H1 (cell line): ENCODE results near the gene ADSS2. TPM values are rescaled to one million over a fixed set of nuclear protein-coding genes. Genes with fewer than 3 reads are reported as not detected.

Source experiments
- CTCF ChIA-PET: fragments of 300-600 bp; sonication (Branson Sonifier 250); formaldehyde crosslinking; loops from one replicate; lab custom pipeline; 2021; ENCODE audit not compliant: partially characterized antibody; lab: Charles Lee
- POLR2A ChIA-PET: fragments of 300-600 bp; sonication (Branson Sonifier 250); formaldehyde crosslinking; loops from one replicate; lab custom pipeline; 2021; ENCODE audit warnings: inconsistent platforms; ENCODE audit not compliant: partially characterized antibody; lab: Charles Lee
- DNase-seq, 2 experiments: peaks; one replicate each; pipeline versions ENCODE4 v3.0.0 to v3.0.0-alpha.2; 2010 to 2022; ENCODE audit warnings: low spot score in 2 of 2, low read depth in 1 of 2, mixed read lengths in 1 of 2
- FAIRE-seq: peaks from 2 replicates; lab custom pipeline; 2011; peaks lifted over from hg19 to GRCh38; lab: Jason Lieb, UNC
- H2AFZ ChIP-seq: 2 replicates; pipeline ENCODE4 v1.8.1; 2012; ENCODE audit warnings: low read length, inconsistent platforms
- H2AK5ac ChIP-seq: 2 replicates; pipeline ENCODE4 v1.6.1; 2013; ENCODE audit warnings: low read depth, low read length
- H2BK120ac ChIP-seq: replicated peaks from 2 replicates; pipeline ENCODE3; 2013; ENCODE audit warnings: low read depth, low read length, inconsistent platforms
- H2BK12ac ChIP-seq: 2 replicates; pipeline ENCODE4 v1.6.1; 2013; ENCODE audit warnings: low read depth, low read length
- H2BK15ac ChIP-seq: 2 replicates; pipeline ENCODE4 v1.6.1; 2013; ENCODE audit warnings: low read length
- H2BK20ac ChIP-seq: 2 replicates; pipeline ENCODE4 v1.6.1; 2013; ENCODE audit warnings: low read length
- H2BK5ac ChIP-seq: 2 replicates; pipeline ENCODE4 v1.6.1; 2013; ENCODE audit warnings: low read depth, low read length
- H3K14ac ChIP-seq: 2 replicates; pipeline ENCODE4 v1.6.1; 2013; ENCODE audit warnings: inconsistent platforms; ENCODE audit not compliant: insufficient read length
- H3K18ac ChIP-seq: 2 replicates; pipeline ENCODE4 v1.6.1; 2013; ENCODE audit warnings: low read length; ENCODE audit errors: extremely low read depth
- H3K23ac ChIP-seq: 2 replicates; pipeline ENCODE4 v1.6.1; 2013; ENCODE audit warnings: inconsistent platforms; ENCODE audit not compliant: insufficient read length
- H3K23me2 ChIP-seq: 2 replicates; pipeline ENCODE4 v1.6.1; 2013; ENCODE audit warnings: low read depth, low read length
- H3K27ac ChIP-seq: 2 replicates; pipeline ENCODE4 v1.6.1; 2011; ENCODE audit warnings: low read depth, low read length, inconsistent platforms
- H3K27me3 ChIP-seq, 4 experiments: replicated peaks in 1 of 4; 1 replicate in 1 of 4; 2 replicates in 3 of 4; pipeline versions ENCODE4 v1.6.1 to v1.8.1; 2011 to 2013; ENCODE audit warnings: low read length in 3 of 4, mild to moderate bottlenecking in 3 of 4, inconsistent platforms in 2 of 4, mixed read lengths in 2 of 4, moderate library complexity in 1 of 4; ENCODE audit not compliant: control insufficient read depth in 3 of 4, insufficient read depth in 3 of 4; ENCODE audit errors: extremely low read depth in 1 of 4
- H3K36me3 ChIP-seq, 4 experiments: 2 replicates each; pipeline versions ENCODE4 v1.6.1 to v1.8.1; 2011 to 2013; ENCODE audit warnings: mild to moderate bottlenecking in 4 of 4, low read length in 3 of 4, moderate library complexity in 2 of 4, control low read depth in 1 of 4, inconsistent platforms in 1 of 4; ENCODE audit not compliant: insufficient read depth in 4 of 4, control insufficient read depth in 2 of 4
- H3K4ac ChIP-seq: replicated peaks from 2 replicates; pipeline ENCODE3; 2013; ENCODE audit warnings: low read length, low read depth, mixed read lengths, inconsistent platforms; ENCODE audit not compliant: insufficient read length
- H3K4me1 ChIP-seq, 4 experiments: replicated peaks in 1 of 4; 1 replicate in 1 of 4; 2 replicates in 3 of 4; pipeline versions ENCODE4 v1.6.1 to v1.8.1; 2011 to 2013; ENCODE audit warnings: low read length in 3 of 4, inconsistent platforms in 2 of 4, mixed read lengths in 1 of 4; ENCODE audit not compliant: insufficient read depth in 4 of 4, control insufficient read depth in 3 of 4
- H3K4me2 ChIP-seq, 2 experiments: 2 replicates each; pipeline versions ENCODE4 v1.6.1 to v1.8.1; 2011 to 2013; ENCODE audit warnings: low read depth in 2 of 2, low read length in 2 of 2, control low read depth in 1 of 2, inconsistent platforms in 1 of 2, mild to moderate bottlenecking in 1 of 2; ENCODE audit not compliant: insufficient read depth in 1 of 2
- H3K4me3 ChIP-seq, 4 experiments: fragments of 200-600, 300-600 bp in 1 of 4; sonication (generic), shearing (Covaris generic), sonication (Bioruptor Twin) in 1 of 4; 2 replicates each; pipeline versions ENCODE4 v1.5.1 to v1.8.1; 2011 to 2016; ENCODE audit warnings: low read length in 4 of 4, low read depth in 3 of 4, control low read depth in 2 of 4, inconsistent platforms in 2 of 4, mild to moderate bottlenecking in 2 of 4, mixed read lengths in 1 of 4, moderate library complexity in 1 of 4; ENCODE audit not compliant: insufficient read depth in 2 of 4; ENCODE audit errors: extremely low read depth in 1 of 4
- H3K56ac ChIP-seq: replicated peaks from 2 replicates; pipeline ENCODE3; 2013; ENCODE audit warnings: low read depth, mild to moderate bottlenecking, mixed read lengths, low read length, inconsistent platforms; ENCODE audit not compliant: insufficient read length
- H3K79me1 ChIP-seq: 2 replicates; pipeline ENCODE4 v1.6.1; 2013; ENCODE audit warnings: low read depth, low read length, control low read depth
- H3K79me2 ChIP-seq, 2 experiments: 2 replicates each; pipeline versions ENCODE4 v1.6.1 to v1.8.1; 2012 to 2013; ENCODE audit warnings: low read length in 2 of 2, mild to moderate bottlenecking in 2 of 2, inconsistent platforms in 1 of 2; ENCODE audit not compliant: insufficient read depth in 2 of 2, control insufficient read depth in 1 of 2
- H3K9ac ChIP-seq, 4 experiments: replicated peaks in 1 of 4; 1 replicate in 1 of 4; 2 replicates in 3 of 4; pipeline versions ENCODE4 v1.6.1 to v1.8.1; 2011 to 2013; ENCODE audit warnings: low read depth in 3 of 4, low read length in 3 of 4, control low read depth in 2 of 4, mild to moderate bottlenecking in 2 of 4, moderate library complexity in 2 of 4, inconsistent platforms in 1 of 4; ENCODE audit errors: extremely low read depth in 1 of 4
- H3K9me3 ChIP-seq, 2 experiments: 2 replicates each; pipeline versions ENCODE4 v1.6.1 to v1.8.1; 2012 to 2013; ENCODE audit warnings: mild to moderate bottlenecking in 2 of 2, moderate library complexity in 2 of 2, control low read depth in 1 of 2, inconsistent platforms in 1 of 2, low read depth in 1 of 2, low read length in 1 of 2, mixed read lengths in 1 of 2; ENCODE audit not compliant: insufficient read depth in 2 of 2
- H4K20me1 ChIP-seq, 2 experiments: replicated peaks in 1 of 2; 2 replicates each; pipeline versions ENCODE3 to v1.8.1; 2011 to 2013; ENCODE audit warnings: inconsistent platforms in 2 of 2, low read length in 2 of 2, mild to moderate bottlenecking in 1 of 2; ENCODE audit not compliant: insufficient read depth in 2 of 2, control insufficient read depth in 1 of 2
- H4K5ac ChIP-seq: 2 replicates; pipeline ENCODE4 v1.6.1; 2013; ENCODE audit warnings: low read length, low read depth, mixed read lengths, inconsistent platforms; ENCODE audit not compliant: insufficient read length
- H4K8ac ChIP-seq: 2 replicates; pipeline ENCODE4 v1.8.0; 2013; ENCODE audit warnings: mild to moderate bottlenecking, moderate library complexity, low read length, inconsistent platforms; ENCODE audit not compliant: insufficient read depth; ENCODE audit errors: extremely low read depth
- H4K91ac ChIP-seq: replicated peaks from 2 replicates; pipeline ENCODE3; 2013; ENCODE audit warnings: low read length, mixed read lengths, inconsistent platforms; ENCODE audit not compliant: insufficient read length
- NANOG ChIP-seq: IDR thresholded peaks from 2 replicates; pipeline ENCODE4 v1.6.1; 2011; ENCODE audit warnings: low read length, low read depth, mild to moderate bottlenecking, inconsistent platforms; ENCODE audit not compliant: insufficient read depth, poor library complexity, severe bottlenecking
- polyA plus RNA-seq, 7 experiments: library from polyadenylated mRNA; depleted of rRNA in 3 of 7; stranded (reverse) in 5 of 7; unstranded in 2 of 7; fragments of >200 nt in 5 of 7; fragments of 200-250 nt in 2 of 7; gene quantifications; 1 replicate in 5 of 7; 2 replicates in 1 of 7; 4 replicates in 1 of 7; pipeline versions ENCODE4 v1.2.1 to v1.2.3, GENCODE V29; 2011 to 2013; ENCODE audit warnings: missing spikeins in 2 of 7, mixed read lengths in 2 of 7
- total RNA-seq: library from RNA; stranded (reverse); fragmentation: NEBNext Ultra II Directional; extraction: Animal tissue kit (Norgen Biotek cat#: 25700); gene quantifications from 2 replicates; pipeline ENCODE4 v1.2.1, GENCODE V29; 2021

ADSS2 gene
- total and polyA plus RNA-seq, 2 of the 8 experiments (the other 6 are each of a cell fraction or from before 2014, with no cell fraction given): 29.8 to 108 TPM

GRCh38 chr1:244437086-244437468 lies 14.6 kb downstream of the ADSS2 start:
- Histone ChIP-seq H2BK12ac (no peak overlapping the region), H2BK15ac (no peak overlapping the region), H3K36me3 (peaks cover 0 to 32% (median 16%) of the 10 kb centered on the region in 4 experiments; a peak in 7 of 8 replicates), H3K4ac (no peak overlapping the region), H3K9me3 (no peaks in the 10 kb centered on the region), H3K27me3 (no peaks in the 10 kb centered on the region), H3K9ac (no peak overlapping the region), H2BK120ac (no peak overlapping the region), H4K5ac (no peak overlapping the region), H2BK5ac (no peak overlapping the region), H3K18ac (no peak overlapping the region), H3K14ac (no peak overlapping the region), H4K91ac (no peak overlapping the region), H4K8ac (no peak overlapping the region), H3K27ac (no peak overlapping the region), H3K4me3 (no peak overlapping the region), H2AFZ (no peak overlapping the region), H3K79me2 (peaks cover 0 to 50% of the 10 kb centered on the region in 2 experiments), H3K56ac (no peak overlapping the region), H3K4me1 (peaks cover 0 to 8% (median 6%) of the 10 kb centered on the region in 4 experiments; a peak in 6 of 7 replicates), H3K79me1 (peaks cover 5% of the 10 kb centered on the region), H3K4me2 (no peak overlapping the region), H2BK20ac (no peak overlapping the region), H2AK5ac (no peak overlapping the region), H3K23me2 (no peaks in the 10 kb centered on the region), H4K20me1 (peaks cover 0 to 6% of the 10 kb centered on the region in 2 experiments), H3K23ac (no peak overlapping the region)
- CTCF ChIA-PET: no interaction called here
- POLR2A ChIA-PET: no interaction called here
- DNase-seq: no peak
- no peak for TF ChIP-seq NANOG
- FAIRE-seq: no peak
